GM21360 (cell line): ENCODE measurements around the gene REG1A.

Experiments
- ATAC-seq: cut with Tn5 transposase; IDR thresholded peaks from one replicate; pipeline ENCODE4 v1.9.1; 2021; ENCODE audit warnings: mild to moderate bottlenecking, moderate library complexity; ENCODE audit not compliant: unreplicated experiment

The REG1A gene

DNA sequence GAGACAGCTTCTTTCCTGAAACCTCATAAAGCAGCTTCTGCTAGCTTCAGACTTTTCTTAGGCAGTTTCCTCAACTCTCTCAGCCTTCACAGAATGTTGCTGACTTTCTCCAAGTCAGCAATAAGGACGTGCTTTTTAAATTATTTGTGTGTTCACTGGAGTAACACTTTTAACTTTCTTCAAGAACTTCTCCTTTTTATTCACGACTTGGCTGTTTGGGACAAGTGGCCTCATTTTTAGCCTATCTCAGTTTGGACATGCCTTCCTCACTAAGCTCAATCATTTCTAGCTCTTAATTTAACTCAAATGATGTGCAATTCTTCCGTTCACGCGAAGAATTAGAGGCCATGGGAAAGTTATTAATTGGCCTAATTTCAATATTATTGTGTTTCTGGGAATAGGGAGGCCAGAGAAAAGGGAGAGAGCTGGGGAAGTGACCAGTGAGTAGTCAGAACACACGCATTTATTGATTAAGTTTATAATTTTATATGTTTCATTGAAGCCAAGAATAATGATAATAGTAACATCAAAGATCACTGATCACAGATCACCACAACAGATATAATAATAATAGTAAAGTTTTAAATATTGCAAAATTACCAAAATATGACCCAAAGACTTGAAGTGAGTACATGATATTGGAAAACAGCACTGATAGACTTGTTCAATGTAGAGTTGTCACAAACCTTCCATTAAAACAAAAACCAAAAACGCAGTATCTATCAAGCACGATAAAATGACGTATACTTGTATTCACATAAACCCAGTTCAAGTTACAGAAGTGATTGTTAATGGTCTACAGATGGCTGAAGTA lies 4.8 kb downstream of the REG1A start:
- ATAC-seq, result no peak

DNA sequence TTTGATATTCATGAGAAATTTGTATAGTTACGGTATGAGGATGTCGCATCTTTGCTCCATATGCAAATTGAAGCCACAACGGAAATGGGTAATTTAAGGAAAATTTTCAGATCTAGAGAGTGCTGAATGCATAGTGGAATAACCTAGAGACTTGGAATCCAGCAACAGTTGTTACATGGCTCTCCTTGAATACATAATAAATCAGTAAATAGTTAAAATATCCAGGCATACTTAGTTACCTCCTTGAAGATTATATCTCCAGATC lies 5.4 kb downstream of the REG1A start:
- no peak for ATAC-seq

DNA sequence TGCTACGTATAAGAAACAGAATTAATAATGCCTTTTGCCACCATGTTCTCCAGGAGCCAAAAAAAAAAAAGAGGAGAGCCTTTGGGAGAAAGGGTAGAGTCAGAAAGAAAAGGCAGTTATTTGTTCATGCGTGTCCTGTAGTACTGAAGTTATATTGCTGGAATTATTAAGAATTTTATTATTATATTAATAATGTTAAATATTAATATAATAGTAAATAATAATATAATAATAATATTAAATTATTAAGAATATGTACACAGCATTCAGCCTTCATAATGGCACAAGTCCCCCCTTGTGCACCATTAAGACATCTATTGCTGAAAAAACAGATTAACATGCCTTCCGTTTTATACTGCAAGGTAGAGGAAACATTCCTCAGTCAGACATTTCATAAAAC lies 8.1 kb downstream of the REG1A start:
- ATAC-seq, result no peak

DNA sequence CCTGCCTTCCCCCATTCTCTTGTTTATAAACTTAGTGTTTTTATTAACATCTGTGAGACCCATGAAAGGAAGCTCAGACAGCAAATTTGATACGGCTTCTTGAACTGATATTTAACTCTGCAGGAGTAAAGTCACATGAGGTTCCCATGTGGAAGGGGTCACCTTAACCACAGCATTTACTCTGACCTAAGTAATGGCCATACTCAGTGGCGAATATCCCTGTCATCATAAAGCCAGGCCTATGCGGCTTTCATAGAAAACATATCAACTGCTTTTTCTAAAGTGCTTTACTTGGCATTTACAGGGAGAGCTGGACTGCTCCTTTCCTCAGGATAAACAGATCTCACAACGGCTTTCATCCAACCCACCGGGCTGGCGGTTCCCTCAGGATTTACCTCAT lies 9.0 kb downstream of the REG1A start:
- ATAC-seq, result no peak

DNA sequence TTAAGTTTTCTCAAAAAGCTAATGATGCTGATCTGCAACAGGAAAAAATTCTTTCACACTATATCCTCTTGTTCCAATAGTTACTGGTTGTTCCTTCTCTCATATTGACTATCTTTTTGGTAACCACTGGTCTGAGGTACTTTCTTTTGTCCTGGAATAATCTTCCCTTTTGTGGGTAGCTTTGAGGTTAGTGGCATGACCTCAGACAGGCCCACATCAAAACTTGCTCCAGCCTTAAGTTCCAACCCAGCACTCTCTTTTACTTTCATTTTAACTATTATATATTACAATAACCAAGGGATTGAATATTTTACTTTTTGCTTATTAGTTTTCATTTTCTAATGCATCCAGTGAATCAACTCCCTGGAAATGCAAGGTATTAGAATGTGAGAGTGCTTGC lies 9.5 kb downstream of the REG1A start:
- ATAC-seq, result no peak

DNA sequence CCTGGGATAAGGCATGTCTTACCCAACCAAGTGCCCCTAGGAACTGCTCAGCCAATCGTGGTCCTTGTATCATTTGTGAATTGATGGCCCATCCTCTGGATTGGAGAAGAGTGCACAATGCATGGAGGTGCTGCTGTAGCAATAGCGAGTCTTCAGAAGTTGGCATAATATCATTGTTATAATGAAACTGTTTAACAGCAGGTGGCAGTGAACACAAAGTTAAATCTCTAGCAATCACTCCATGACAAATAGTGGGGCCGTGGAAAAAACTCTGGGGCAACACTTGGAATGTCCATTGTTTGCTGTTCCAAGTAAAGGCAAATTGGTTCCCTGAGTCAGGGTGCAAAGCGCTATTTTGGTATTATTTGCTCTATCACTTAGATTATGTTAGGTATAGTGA lies 11.4 kb downstream of the REG1A start:
- no peak for ATAC-seq

DNA sequence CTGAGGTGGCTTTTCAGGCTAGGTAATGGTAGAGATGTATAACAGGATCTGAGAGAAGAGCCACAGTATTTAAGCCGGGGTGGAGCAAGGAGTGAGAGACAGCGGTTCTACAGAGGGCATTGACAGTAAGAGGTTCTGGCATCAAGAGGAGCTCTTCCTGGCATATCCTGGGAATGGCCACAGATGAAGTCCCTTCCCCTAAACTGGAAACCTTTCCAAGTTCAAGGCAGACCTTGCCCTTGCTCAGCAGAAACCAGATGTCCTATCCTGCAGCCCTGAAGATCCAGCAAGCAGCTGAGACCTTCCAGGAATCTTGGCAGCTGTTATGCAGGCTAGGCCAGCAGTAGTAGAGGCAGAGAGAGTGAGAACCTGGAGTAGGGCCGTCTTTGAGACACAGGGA lies 18.1 kb downstream of the REG1A start:
- ATAC-seq, result no peak

DNA sequence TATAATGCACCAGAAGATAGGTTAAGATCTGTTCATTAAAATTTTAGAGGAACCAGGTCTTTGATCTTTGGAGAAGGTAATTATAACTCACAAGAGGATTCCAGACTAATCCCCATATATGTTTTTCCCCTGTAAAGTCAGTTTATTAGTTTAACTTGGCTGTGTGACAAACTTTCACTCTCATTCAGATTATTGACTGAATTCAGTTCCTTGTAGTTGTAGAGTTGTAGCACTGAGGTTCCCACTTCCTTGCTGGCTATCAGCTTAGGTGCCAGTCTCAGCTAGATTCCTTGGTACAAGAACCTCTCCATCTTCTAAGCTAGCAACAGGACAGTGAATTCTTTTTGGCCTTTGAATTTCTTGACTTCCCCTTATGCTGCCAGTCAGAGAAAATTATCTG lies 19.1 kb downstream of the REG1A start:
- ATAC-seq, result no peak

DNA sequence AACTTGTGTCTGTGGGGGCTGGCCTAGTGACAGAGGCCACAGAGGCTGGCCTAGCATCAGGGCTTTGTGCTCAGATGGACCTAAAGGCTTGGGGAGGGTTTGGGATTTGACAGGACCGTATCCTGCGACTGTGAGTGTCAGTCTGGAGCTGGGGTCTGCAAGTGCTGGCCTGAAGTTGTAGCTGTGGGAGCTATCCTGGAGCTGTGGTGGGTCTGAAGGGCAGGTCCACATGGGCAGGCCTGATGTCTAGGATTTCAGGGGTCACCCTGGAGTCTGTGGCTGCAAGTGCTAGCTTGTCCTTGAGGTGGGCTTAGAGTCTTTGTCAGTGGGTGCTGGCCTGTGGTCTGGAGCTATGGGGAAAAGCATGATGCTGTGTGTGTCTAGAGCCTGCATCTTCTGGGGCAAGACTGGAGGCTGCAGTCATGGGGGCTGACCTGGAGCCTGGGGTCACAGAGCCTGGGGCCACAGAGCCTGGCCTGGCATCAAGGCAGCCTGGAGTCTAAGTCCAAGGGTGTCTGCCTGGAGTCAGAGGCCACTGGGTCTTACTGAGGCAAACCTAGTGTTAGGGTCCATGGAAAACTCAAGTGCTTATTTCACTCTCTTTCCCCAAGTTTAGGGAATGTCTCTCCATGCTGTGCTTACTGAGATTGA lies 35.7 kb downstream of the REG1A start:
- no peak for ATAC-seq

DNA sequence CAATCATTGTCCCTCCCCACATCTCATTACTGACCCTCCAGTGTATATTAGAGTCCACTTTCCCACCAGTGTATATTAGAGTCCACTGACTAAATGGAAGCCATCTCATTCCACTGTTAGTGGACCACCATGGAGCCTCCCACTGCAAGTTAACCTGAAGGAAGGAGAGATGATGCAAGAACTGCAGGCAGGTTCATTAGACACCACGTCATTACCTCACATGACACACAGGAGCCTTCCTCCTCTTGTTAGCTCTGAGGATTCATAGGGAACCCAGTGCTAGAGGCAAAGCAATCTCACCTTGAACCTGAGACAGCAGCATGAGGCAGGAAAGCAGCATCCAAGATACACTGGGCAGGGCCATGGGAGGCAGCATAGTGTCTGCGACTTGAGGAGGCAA lies 38.7 kb downstream of the REG1A start:
- ATAC-seq, result no peak

DNA sequence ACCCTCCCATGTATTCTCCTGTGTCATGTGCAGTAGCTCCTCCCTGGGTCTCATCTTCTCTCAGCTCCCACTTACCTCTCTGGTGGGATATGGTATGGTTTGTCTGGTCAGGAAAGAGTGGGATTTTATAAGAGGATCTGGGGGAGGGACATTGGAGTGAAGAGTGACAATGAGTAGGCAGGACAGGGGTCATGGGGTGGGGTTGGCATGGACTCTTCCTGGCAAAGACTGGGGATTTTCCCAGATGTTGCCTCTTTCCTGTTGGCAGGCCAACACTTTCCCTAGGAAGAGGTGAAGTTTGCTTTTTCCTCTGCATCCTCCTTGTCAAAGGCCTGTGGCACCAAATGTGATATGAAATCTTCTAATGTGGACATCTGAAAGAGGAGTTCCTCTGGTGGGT lies 39.4 kb downstream of the REG1A start, which contains the start of gene REG3A:
REG3A (minus strand) TSS at position 101 of the 400 bp plus-strand sequence. CDS start 348 bp downstream, outside the sequence.
- no peak for ATAC-seq

DNA sequence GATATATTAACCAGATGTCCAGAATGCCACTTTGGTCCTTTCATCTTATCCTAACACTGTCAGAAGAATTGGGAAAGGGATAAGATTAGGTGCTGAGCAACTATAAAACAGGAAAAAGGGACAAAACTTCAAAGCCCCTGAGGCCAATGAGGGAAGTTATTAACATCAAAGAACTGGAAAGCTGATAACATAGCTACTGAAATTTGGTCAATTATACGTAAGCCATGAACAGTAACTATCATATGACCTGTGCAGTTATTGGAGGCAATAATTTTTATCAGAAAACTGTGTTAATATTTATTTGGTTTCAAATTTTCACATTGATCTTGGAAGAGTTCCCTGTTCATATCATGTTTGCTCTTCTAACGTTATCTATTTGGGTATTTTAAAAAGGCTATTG lies 41.8 kb downstream of the REG1A start:
- ATAC-seq, result no peak

DNA sequence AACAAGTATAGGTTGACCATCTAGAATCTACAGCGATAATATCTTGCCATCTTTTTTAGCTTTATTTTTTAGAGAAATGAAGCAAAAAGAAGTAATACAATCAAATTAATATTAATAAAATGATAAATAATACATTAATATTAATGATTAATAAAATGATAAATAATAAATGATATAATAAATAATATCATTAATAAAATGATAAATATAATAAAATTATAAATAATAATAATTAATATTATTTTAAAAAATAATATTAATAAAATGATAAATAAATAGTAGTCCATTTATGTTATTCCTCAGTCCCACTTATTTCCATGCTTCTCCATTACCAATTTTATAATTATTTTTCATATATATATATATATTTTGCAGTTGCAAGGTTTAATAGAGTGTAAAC lies 42.5 kb downstream of the REG1A start:
- ATAC-seq, result no peak

DNA sequence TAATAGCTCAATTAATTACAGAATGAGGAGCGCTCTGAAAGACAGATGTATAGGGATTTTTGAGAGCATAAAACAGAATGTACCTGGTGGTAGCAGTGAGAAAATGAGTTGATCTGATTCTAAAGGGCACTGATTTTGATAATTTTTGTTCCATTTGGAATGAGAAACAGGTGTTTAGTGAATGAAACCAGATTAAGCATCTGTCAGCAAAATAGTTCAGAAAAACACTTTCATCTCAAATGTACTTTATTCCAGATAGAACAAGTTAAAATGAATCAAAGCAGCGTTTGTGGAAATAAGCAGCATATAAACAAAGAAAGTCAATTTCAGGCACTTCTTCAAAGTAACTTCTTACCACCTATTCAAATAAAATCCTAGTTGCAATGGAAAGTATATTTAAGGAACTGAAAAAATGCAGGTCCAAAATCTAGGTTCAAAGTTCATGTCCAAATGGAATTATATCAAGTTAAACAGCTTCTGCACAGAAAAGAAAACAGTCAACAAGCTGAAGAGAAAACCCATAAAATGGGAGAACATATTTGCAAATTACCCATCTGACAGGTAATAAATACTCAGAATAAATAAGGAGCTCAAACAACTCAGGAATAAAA lies 51.2 kb downstream of the REG1A start:
- ATAC-seq, result no peak
